Mucosa of rectum (tissue), 2 donors: ENCODE data around the gene RAB27B.

ENCODE experiments used
- H3K27ac ChIP-seq, 2 donors: one replicate each; pipeline ENCODE4 v1.7.0; 2013; ENCODE audit warnings: inconsistent platforms in 2 of 2, low read depth in 2 of 2, low read length in 2 of 2
- H3K27me3 ChIP-seq, 2 donors: one replicate each; pipeline ENCODE4 v1.7.0; 2013; ENCODE audit warnings: low read length in 2 of 2; ENCODE audit not compliant: control insufficient read depth in 2 of 2, insufficient read depth in 2 of 2
- H3K36me3 ChIP-seq, 2 donors: one replicate each; pipeline ENCODE4 v1.7.0; 2013; ENCODE audit warnings: low read length in 2 of 2; ENCODE audit not compliant: control insufficient read depth in 2 of 2, insufficient read depth in 2 of 2
- H3K4me1 ChIP-seq, 2 donors: one replicate each; pipeline ENCODE4 v1.7.0; 2013; ENCODE audit warnings: low read length in 2 of 2, mild to moderate bottlenecking in 1 of 2; ENCODE audit not compliant: control insufficient read depth in 2 of 2, insufficient read depth in 2 of 2
- H3K4me3 ChIP-seq, 2 donors: one replicate each; pipeline ENCODE4 v1.7.0; 2013; ENCODE audit warnings: low read length in 2 of 2
- H3K9ac ChIP-seq, 2 donors: one replicate each; pipeline ENCODE4 v1.7.0; 2013; ENCODE audit warnings: low read length in 2 of 2, low read depth in 1 of 2, mild to moderate bottlenecking in 1 of 2
- H3K9me3 ChIP-seq, 2 donors: one replicate each; pipeline ENCODE4 v1.7.0; 2013; ENCODE audit warnings: low read length in 2 of 2; ENCODE audit not compliant: control insufficient read depth in 2 of 2
- donor health status: healthy.
- donor health status: Normal muscosa, but diverticular disease.

RAB27B gene

DNA sequence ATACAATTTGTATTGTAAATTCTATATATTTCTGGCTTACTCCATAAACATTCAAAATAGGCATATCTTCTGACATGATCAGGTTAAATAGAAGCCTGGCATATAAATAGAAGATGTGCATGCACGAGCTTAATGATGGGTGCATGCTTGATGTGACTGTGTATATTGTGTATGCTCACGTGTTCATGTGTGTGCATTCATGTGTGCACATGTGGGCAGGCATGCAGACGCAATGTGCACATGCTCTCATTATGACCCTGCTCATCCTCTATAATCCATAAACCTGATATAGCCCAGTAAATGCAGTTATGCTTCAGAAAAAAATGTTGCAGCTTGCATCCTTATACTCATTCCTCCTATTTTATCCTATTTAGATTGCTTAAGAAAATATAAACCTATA, 29.2 kb downstream of the RAB27B start:
- no peak overlapping the region for H3K27ac ChIP-seq
- no peak overlapping the region for H3K4me3 ChIP-seq

GRCh38 chr18:54859667-54860421, 31.6 kb downstream of the RAB27B start:
- Histone ChIP-seq H3K9me3 (no peaks in the 10 kb centered on the region), H3K27me3 (no peaks in the 10 kb centered on the region), H3K4me3 (no peak overlapping the region), H3K4me1 (no peaks in the 10 kb centered on the region), H3K27ac (no peak overlapping the region), H3K9ac (no peak overlapping the region), H3K36me3 (no peaks in the 10 kb centered on the region)

More for the DNA sequence above, 29.2 kb downstream of the RAB27B start:
- Histone ChIP-seq H3K9me3 (no peaks in the 10 kb centered on the region), H3K27me3 (no peaks in the 10 kb centered on the region), H3K36me3 (no peaks in the 10 kb centered on the region), H3K4me1 (no peaks in the 10 kb centered on the region), H3K9ac (no peak overlapping the region)

DNA sequence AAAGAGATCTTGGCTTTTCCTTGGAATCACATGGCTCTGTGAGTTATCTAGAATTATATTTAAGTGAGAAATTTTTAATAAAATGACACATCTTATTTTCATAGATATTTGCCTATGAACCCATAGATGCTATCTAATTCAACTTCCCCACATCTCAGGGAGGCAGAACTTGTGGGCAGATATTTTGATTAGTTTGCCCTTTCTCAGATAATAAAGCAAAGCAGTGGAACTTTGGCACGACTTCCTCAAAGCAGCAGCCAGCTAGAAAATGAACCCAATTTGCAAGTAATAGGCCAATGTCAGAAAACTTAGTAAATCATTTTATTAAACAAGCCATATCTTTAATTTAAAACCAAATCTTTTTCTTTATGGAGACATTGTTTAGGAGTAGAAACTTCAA, 32.7 kb downstream of the RAB27B start:
- Histone ChIP-seq H3K27ac (no peak overlapping the region), H3K27me3 (no peaks in the 10 kb centered on the region), H3K4me1 (no peaks in the 10 kb centered on the region), H3K4me3 (no peak overlapping the region), H3K9ac (no peak overlapping the region), H3K9me3 (no peaks in the 10 kb centered on the region), H3K36me3 (no peaks in the 10 kb centered on the region)

- Histone ChIP-seq H3K9me3 (no peaks in the 10 kb centered on the region), H3K27me3 (no peaks in the 10 kb centered on the region), H3K4me3 (no peak overlapping the region), H3K9ac (no peak overlapping the region), H3K27ac (no peak overlapping the region), H3K4me1 (no peaks in the 10 kb centered on the region), H3K36me3 (no peaks in the 10 kb centered on the region)
These were observed 38.9 kb downstream of the RAB27B start for GRCh38 chr18:54867131-54867530.

DNA sequence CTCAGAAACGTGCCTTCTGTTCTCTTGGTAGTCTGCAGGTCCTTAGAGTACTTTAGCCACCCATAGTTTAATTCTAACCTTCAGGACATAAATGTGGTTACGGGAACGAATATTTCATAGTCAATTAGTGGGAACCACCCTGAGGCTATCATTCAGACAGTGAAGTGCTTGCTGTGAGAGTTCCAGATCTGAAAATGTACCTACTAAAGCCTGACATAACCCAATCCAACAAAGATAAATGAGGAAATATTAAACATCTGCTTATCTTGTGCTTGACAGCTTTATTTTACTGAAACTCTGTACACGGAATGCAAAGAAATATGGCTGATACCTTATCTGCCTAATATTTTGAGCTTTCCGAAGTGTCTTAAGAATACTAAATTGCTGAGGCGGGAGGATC, 43.0 kb downstream of the RAB27B start:
- Histone ChIP-seq H3K9me3 (no peaks in the 10 kb centered on the region), H3K4me3 (no peak overlapping the region), H3K27me3 (no peaks in the 10 kb centered on the region), H3K36me3 (no peaks in the 10 kb centered on the region), H3K27ac (no peak overlapping the region), H3K4me1 (peaks cover 3 to 10% of the 10 kb centered on the region in 2 donors), H3K9ac (no peak overlapping the region)

DNA sequence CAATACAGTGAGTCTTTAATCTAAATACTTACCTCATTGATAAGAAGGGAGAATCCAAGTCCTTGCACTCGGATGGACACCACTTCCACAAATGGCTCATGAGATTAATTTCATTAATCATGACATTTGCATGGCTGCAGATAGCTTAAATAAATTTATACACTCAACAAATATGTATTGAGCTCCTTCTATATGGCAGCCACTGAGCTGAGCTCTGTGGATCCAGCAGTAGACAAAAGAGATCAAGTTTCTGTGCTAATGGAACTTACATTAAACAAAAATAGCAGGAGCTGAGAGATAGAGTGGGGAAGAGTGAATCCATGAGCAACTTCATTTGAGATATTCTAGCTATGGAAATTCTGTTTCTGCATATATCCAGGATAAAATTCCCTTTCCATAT, 44.4 kb downstream of the RAB27B start:
- H3K9me3 ChIP-seq: no peaks in the 10 kb centered on the region

DNA sequence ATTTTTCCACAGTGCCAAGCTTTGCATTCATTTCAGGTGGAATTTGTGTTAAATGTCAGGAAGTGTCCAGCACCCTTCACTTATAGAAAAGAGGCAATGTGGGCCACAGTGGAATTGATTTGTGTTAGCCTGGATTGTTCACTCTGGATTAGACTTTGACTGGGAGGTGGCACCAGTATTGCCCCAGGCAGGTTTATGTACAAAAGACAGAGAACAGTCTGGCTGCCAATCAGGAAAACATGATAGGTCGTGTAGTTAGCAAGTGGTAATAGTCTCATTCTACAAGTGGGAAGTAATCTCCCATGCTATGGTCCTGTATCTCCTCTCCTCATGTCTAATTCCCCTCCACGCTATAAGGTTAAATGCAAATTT, 45.6 kb downstream of the RAB27B start:
- H3K4me3 ChIP-seq: peak overlapping the region in 1 of 2 donors; percentile 16
- no peaks in the 10 kb centered on the region for H3K9me3 ChIP-seq
- H3K27me3 ChIP-seq: no peaks in the 10 kb centered on the region
- H3K4me1 ChIP-seq: peaks cover 3 to 10% of the 10 kb centered on the region in 2 donors
- H3K9ac ChIP-seq: no peak overlapping the region
- H3K36me3 ChIP-seq: no peaks in the 10 kb centered on the region
- peak overlapping the region; percentile 46 to 72 for H3K27ac ChIP-seq

More for the DNA sequence above, 44.4 kb downstream of the RAB27B start:
- H3K9ac ChIP-seq: no peak overlapping the region
- no peak overlapping the region for H3K4me3 ChIP-seq
- peaks cover 3 to 10% of the 10 kb centered on the region in 2 donors for H3K4me1 ChIP-seq
- peak overlapping the region in 1 of 2 donors; percentile 46 for H3K27ac ChIP-seq
- no peaks in the 10 kb centered on the region for H3K27me3 ChIP-seq
- H3K36me3 ChIP-seq: no peaks in the 10 kb centered on the region

DNA sequence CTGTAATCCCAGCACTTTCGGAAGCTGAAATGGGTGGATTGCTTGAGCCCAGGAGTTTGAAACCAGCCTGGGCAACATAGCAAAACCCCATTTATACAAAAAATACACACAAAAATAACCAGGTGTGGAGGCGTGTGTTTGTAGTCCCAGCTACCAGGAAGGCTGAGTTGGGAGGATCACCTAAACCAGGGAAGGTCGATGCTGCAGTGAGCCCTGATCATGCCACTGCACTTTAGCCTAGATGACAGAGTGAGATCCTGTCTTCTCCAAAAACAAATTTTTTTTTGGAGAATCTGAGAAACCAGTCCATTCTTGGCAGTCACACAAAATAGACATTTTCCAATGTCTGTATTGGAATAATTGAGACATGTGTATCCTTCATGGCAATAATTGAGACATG, 46.8 kb downstream of the RAB27B start:
- H3K27me3 ChIP-seq: no peaks in the 10 kb centered on the region
- H3K36me3 ChIP-seq: no peaks in the 10 kb centered on the region
- H3K4me1 ChIP-seq: peaks cover 3 to 10% of the 10 kb centered on the region in 2 donors
- no peak overlapping the region for H3K9ac ChIP-seq
- no peak overlapping the region for H3K27ac ChIP-seq
- H3K4me3 ChIP-seq: no peak overlapping the region
- no peaks in the 10 kb centered on the region for H3K9me3 ChIP-seq

- H3K4me1 ChIP-seq: peaks cover 3 to 10% of the 10 kb centered on the region in 2 donors
- H3K9ac ChIP-seq: no peak overlapping the region
- no peak overlapping the region for H3K27ac ChIP-seq
- H3K4me3 ChIP-seq: no peak overlapping the region
- no peaks in the 10 kb centered on the region for H3K27me3 ChIP-seq
- no peaks in the 10 kb centered on the region for H3K9me3 ChIP-seq
- H3K36me3 ChIP-seq: no peaks in the 10 kb centered on the region
These were observed 48.8 kb downstream of the RAB27B start for GRCh38 chr18:54877076-54877475.

DNA sequence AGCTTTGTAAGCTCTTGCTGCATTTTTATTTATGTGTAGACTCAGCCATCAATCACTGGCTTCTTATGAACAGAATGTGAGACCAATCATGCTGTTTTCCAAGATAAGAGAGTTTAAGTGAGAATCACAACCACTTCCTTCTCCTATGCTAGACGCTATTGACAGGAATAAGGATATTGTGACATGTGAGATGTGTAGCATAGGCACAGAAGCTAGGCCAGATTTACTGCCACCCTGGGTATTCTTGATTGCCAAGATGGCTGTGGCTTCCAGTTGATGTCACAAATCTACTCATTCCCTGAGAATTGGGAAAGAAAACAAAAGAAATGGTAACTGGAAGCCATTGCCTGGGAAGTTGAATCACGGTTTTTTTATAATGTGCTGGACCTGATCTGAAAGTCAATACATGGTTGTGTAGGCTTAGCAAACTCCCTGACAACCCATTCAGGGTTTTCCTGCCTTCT, 49.9 kb downstream of the RAB27B start:
- H3K36me3 ChIP-seq: no peaks in the 10 kb centered on the region
- H3K27me3 ChIP-seq: no peaks in the 10 kb centered on the region
- H3K4me3 ChIP-seq: no peak overlapping the region
- peaks cover 0 to 4% of the 10 kb centered on the region in 2 donors for H3K4me1 ChIP-seq
- no peak overlapping the region for H3K9ac ChIP-seq
- no peaks in the 10 kb centered on the region for H3K9me3 ChIP-seq
- H3K27ac ChIP-seq: no peak overlapping the region
